Thymus (tissue), 11 donors: Measurements from ENCODE around the gene CERS3. TPM values are rescaled to one million over a fixed set of nuclear protein-coding genes. Genes with fewer than 3 reads are reported as not detected.

Experiments used
- DNase-seq, 9 donors: peaks; one replicate each; pipeline ENCODE4 v3.0.0-alpha.2; 2013; ENCODE audit warnings: low spot score in 9 of 9, low read depth in 6 of 9, missing footprints in 1 of 9
- H3K27ac ChIP-seq, 2 donors: one replicate each; pipeline ENCODE4 v1.5.1; 2013; ENCODE audit warnings: control low read depth in 1 of 2, low read depth in 1 of 2, low read length in 1 of 2, mild to moderate bottlenecking in 1 of 2, moderate library complexity in 1 of 2
- H3K27me3 ChIP-seq, 2 donors: one replicate each; pipeline ENCODE4 v1.5.1; 2013; ENCODE audit warnings: low read length in 1 of 2; ENCODE audit not compliant: control insufficient read depth in 2 of 2, insufficient read depth in 1 of 2
- H3K36me3 ChIP-seq, 2 donors: one replicate each; pipeline ENCODE4 v1.5.1; 2013; ENCODE audit warnings: low read length in 1 of 2, mild to moderate bottlenecking in 1 of 2, moderate library complexity in 1 of 2; ENCODE audit not compliant: control insufficient read depth in 2 of 2, insufficient read depth in 2 of 2
- H3K4me1 ChIP-seq, 2 donors: one replicate each; pipeline ENCODE4 v1.5.1; 2013; ENCODE audit warnings: low read length in 2 of 2; ENCODE audit not compliant: control insufficient read depth in 2 of 2, insufficient read depth in 2 of 2
- H3K4me3 ChIP-seq, 2 donors: one replicate each; pipeline ENCODE4 v1.5.1; 2013; ENCODE audit warnings: low read length in 2 of 2, control low read depth in 1 of 2, mild to moderate bottlenecking in 1 of 2
- H3K9me3 ChIP-seq, 2 donors: one replicate each; pipeline ENCODE4 v1.5.1; 2013; ENCODE audit warnings: low read length in 1 of 2, mild to moderate bottlenecking in 1 of 2; ENCODE audit not compliant: control insufficient read depth in 2 of 2, insufficient read depth in 1 of 2
- whole genome bisulfite sequencing: extraction: QIAGEN DNeasy Blood & Tissue Kit; methylation state at CpG from one replicate; pipeline ENCODE4 v1.1.7; 2013; 5-methylcytosine and 5-hydroxymethylcytosine counted together
- polyA plus RNA-seq: library from polyadenylated mRNA; stranded (reverse); fragments of 200-250 nt; gene quantifications from one replicate; pipeline ENCODE4 v1.2.3, GENCODE V29; 2013
- total RNA-seq: library from RNA; stranded (reverse); fragments of 120-200 nt; gene quantifications from one replicate; pipeline ENCODE4 v1.2.4, GENCODE V29; 2013
- donor health status: healthy.

CERS3 gene
- total and polyA plus RNA-seq, 2 donors, result 0.38 to 2.2 TPM

GRCh38 chr15:100495861-100496260, 32.9 kb downstream of the CERS3 start:
- 100% methylated on average over 1 of the region's 1 CpG for WGBS
- Histone ChIP-seq H3K4me3 (no peak overlapping the region), H3K27me3 (no peaks in the 10 kb centered on the region), H3K27ac (no peak overlapping the region), H3K9me3 (no peaks in the 10 kb centered on the region), H3K4me1 (no peaks in the 10 kb centered on the region), H3K36me3 (no peaks in the 10 kb centered on the region)
- DNase-seq, result no peak

- whole genome bisulfite sequencing, result 97% methylated on average over 4 of the region's 4 CpGs
Observed at GRCh38 chr15:100493213-100493612, 35.5 kb downstream of the CERS3 start.

GRCh38 chr15:100484443-100484842, 44.3 kb downstream of the CERS3 start:
- 95% methylated on average over 9 of the region's 9 CpGs for WGBS
- no peaks in the 10 kb centered on the region for H3K4me1 ChIP-seq
- H3K4me3 ChIP-seq, result no peak overlapping the region
- DNase-seq, result no peak
- H3K27me3 ChIP-seq, result no peaks in the 10 kb centered on the region
- no peak overlapping the region for H3K27ac ChIP-seq
- no peaks in the 10 kb centered on the region for H3K36me3 ChIP-seq
- no peaks in the 10 kb centered on the region for H3K9me3 ChIP-seq

More at GRCh38 chr15:100493213-100493612, 35.5 kb downstream of the CERS3 start:
- no peak overlapping the region for H3K4me3 ChIP-seq
- no peak overlapping the region for H3K27ac ChIP-seq
- DNase-seq, result no peak
- H3K27me3 ChIP-seq, result no peaks in the 10 kb centered on the region
- H3K4me1 ChIP-seq, result no peaks in the 10 kb centered on the region
- no peaks in the 10 kb centered on the region for H3K36me3 ChIP-seq
- no peaks in the 10 kb centered on the region for H3K9me3 ChIP-seq

- no peak overlapping the region for H3K27ac ChIP-seq
- no peaks in the 10 kb centered on the region for H3K36me3 ChIP-seq
- H3K4me3 ChIP-seq, result no peak overlapping the region
- no peaks in the 10 kb centered on the region for H3K4me1 ChIP-seq
- H3K9me3 ChIP-seq, result no peaks in the 10 kb centered on the region
- H3K27me3 ChIP-seq, result no peaks in the 10 kb centered on the region
- WGBS, result 97% methylated on average over 2 of the region's 2 CpGs
- DNase-seq, result no peak
Observed at GRCh38 chr15:100483370-100483769, 45.4 kb downstream of the CERS3 start.

GRCh38 chr15:100476805-100477204, 51.9 kb downstream of the CERS3 start:
- Histone ChIP-seq H3K9me3 (no peaks in the 10 kb centered on the region), H3K27ac (no peak overlapping the region), H3K27me3 (no peaks in the 10 kb centered on the region), H3K4me3 (no peak overlapping the region), H3K4me1 (no peaks in the 10 kb centered on the region), H3K36me3 (no peaks in the 10 kb centered on the region)
- 92% methylated on average over 4 of the region's 4 CpGs for WGBS
- no peak for DNase-seq

- peaks cover 0 to 3% of the 10 kb centered on the region in 2 donors for H3K9me3 ChIP-seq
- 89% methylated on average over 5 of the region's 5 CpGs for WGBS
- no peak overlapping the region for H3K27ac ChIP-seq
Observed at GRCh38 chr15:100472736-100473135, 56.0 kb downstream of the CERS3 start.

GRCh38 chr15:100471933-100472332, 56.8 kb downstream of the CERS3 start:
- 90% methylated on average over 3 of the region's 3 CpGs for WGBS
- no peaks in the 10 kb centered on the region for H3K27me3 ChIP-seq
- H3K9me3 ChIP-seq, result peaks cover 0 to 3% of the 10 kb centered on the region in 2 donors
- DNase-seq, result no peak
- H3K4me3 ChIP-seq, result no peak overlapping the region
- H3K27ac ChIP-seq, result no peak overlapping the region
- H3K36me3 ChIP-seq, result no peaks in the 10 kb centered on the region
- no peaks in the 10 kb centered on the region for H3K4me1 ChIP-seq

More at GRCh38 chr15:100472736-100473135, 56.0 kb downstream of the CERS3 start:
- Histone ChIP-seq H3K36me3 (no peaks in the 10 kb centered on the region), H3K4me1 (no peaks in the 10 kb centered on the region), H3K4me3 (no peak overlapping the region), H3K27me3 (no peaks in the 10 kb centered on the region)
- DNase-seq, result no peak

GRCh38 chr15:100468285-100468684, 60.5 kb downstream of the CERS3 start:
- no peaks in the 10 kb centered on the region for H3K4me1 ChIP-seq
- H3K36me3 ChIP-seq, result no peaks in the 10 kb centered on the region
- DNase-seq, result no peak
- no peak overlapping the region for H3K27ac ChIP-seq
- peaks cover 0 to 3% of the 10 kb centered on the region in 2 donors for H3K9me3 ChIP-seq
- H3K27me3 ChIP-seq, result no peaks in the 10 kb centered on the region
- H3K4me3 ChIP-seq, result no peak overlapping the region
- WGBS, result 88% methylated on average over 2 of the region's 2 CpGs

GRCh38 chr15:100466073-100466472, 62.7 kb downstream of the CERS3 start:
- Histone ChIP-seq H3K9me3 (peaks cover 0 to 3% of the 10 kb centered on the region in 2 donors), H3K4me1 (no peaks in the 10 kb centered on the region), H3K4me3 (no peak overlapping the region), H3K27me3 (no peaks in the 10 kb centered on the region), H3K36me3 (no peaks in the 10 kb centered on the region), H3K27ac (no peak overlapping the region)
- no peak for DNase-seq
- 46% methylated on average over 4 of the region's 4 CpGs for WGBS

GRCh38 chr15:100464888-100465287, 63.9 kb downstream of the CERS3 start:
- Histone ChIP-seq H3K27ac (no peak overlapping the region), H3K4me3 (no peak overlapping the region), H3K27me3 (no peaks in the 10 kb centered on the region), H3K9me3 (peaks cover 0 to 3% of the 10 kb centered on the region in 2 donors), H3K4me1 (no peaks in the 10 kb centered on the region), H3K36me3 (no peaks in the 10 kb centered on the region)
- 61% methylated on average over 5 of the region's 5 CpGs for WGBS
- DNase-seq, result no peak
